ENCODE measurements around the gene PLA2G4A.

- no peak for TF ChIP-seq CTCF (optimal IDR thresholded peaks at IDR 0.05 in 1 of 3, IDR thresholded peaks at IDR 0.05 in 1 of 3, conservative IDR thresholded peaks at IDR 0.05 in 1 of 3; ENCODE audit: extremely low read depth in 1 of 3, insufficient read depth in 2 of 3, low read length in 3 of 3)
- no peak for TF ChIP-seq EZH2 (IDR thresholded peaks at IDR 0.05; ENCODE audit: low read length)
Observed at GRCh38 chr1:186842547-186842946, 13.8 kb downstream of the PLA2G4A start.

All from keratinocyte (primary cell).